ENCODE data around the gene JPH2.

- TF ChIP-seq CTCF (IDR thresholded peaks at IDR 0.05; ENCODE audit: low read depth, low read length) (no peak), POLR2A (IDR thresholded peaks at IDR 0.05; ENCODE audit: extremely low read depth, insufficient read length) (no peak), MYC (IDR thresholded peaks at IDR 0.05; ENCODE audit: low read depth, low read length) (no peak)
Measured at GRCh38 chr20:44102582-44102981, 84.4 kb downstream of the JPH2 start.
